Measurements from ENCODE around the gene NUP133.

DNA sequence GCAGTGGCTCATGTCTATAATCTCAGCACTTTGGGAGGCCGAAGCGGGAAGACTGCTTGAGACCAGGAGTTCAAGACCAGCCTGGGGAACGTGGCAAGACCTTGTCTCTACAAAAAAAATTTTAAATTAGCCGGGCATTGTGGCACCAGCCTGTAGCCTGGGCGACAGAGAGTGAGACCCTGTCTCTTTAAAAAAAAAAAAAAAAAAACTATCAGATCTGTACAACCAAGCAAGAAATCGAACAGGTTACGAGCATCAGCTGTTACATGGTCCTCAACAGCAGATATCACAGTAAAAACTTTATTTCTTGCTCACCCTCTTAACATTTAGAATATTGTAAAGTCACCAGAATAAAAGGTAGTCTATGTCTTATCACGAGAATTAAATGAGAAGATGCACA lies 1.5 kb downstream of the NUP133 start:
- TF ChIP-seq MAX (IDR thresholded peaks at IDR 0.05; ENCODE audit: insufficient read depth, insufficient read length) (no peak), CTCF (IDR thresholded peaks at IDR 0.05; ENCODE audit: extremely low read depth in 1 of 2, insufficient read depth in 1 of 2, low read depth in 1 of 2, low read length in 2 of 2) (no peak), POLR2A (IDR thresholded peaks at IDR 0.05; ENCODE audit: low read depth, low read length) (no peak), MYC (IDR thresholded peaks at IDR 0.05; ENCODE audit: low read depth, low read length) (no peak), EZH2 (IDR thresholded peaks at IDR 0.05; ENCODE audit: borderline replicate concordance, low read depth, low read length, severe bottlenecking) (no peak), POLR2AphosphoS5 (IDR thresholded peaks at IDR 0.05; ENCODE audit: insufficient read depth, low read depth, low read length) (no peak), GATA2 (IDR thresholded peaks at IDR 0.05; ENCODE audit: insufficient read depth, insufficient read length, low read depth, low read length) (no peak)

Data from endothelial cell of umbilical vein (primary cell).